Measurements from ENCODE around the gene ZNF710. TPM values are rescaled to one million over a fixed set of nuclear protein-coding genes. Genes with fewer than 3 reads are reported as not detected.

ZNF710 gene
- total RNA-seq, 1 donor: 13.0 TPM

- TF ChIP-seq, protein P1, sequence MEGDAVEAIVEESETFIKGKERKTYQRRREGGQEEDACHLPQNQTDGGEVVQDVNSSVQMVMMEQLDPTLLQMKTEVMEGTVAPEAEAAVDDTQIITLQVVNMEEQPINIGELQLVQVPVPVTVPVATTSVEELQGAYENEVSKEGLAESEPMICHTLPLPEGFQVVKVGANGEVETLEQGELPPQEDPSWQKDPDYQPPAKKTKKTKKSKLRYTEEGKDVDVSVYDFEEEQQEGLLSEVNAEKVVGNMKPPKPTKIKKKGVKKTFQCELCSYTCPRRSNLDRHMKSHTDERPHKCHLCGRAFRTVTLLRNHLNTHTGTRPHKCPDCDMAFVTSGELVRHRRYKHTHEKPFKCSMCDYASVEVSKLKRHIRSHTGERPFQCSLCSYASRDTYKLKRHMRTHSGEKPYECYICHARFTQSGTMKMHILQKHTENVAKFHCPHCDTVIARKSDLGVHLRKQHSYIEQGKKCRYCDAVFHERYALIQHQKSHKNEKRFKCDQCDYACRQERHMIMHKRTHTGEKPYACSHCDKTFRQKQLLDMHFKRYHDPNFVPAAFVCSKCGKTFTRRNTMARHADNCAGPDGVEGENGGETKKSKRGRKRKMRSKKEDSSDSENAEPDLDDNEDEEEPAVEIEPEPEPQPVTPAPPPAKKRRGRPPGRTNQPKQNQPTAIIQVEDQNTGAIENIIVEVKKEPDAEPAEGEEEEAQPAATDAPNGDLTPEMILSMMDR (IDR thresholded peaks at IDR 0.05; ENCODE audit: insufficient read depth, low read depth, low read length): no peak
- no peak for DNase-seq (ENCODE audit: low read depth)
These were observed 41.2 kb downstream of the ZNF710 start for GRCh38 chr15:90042356-90042755.

DNA sequence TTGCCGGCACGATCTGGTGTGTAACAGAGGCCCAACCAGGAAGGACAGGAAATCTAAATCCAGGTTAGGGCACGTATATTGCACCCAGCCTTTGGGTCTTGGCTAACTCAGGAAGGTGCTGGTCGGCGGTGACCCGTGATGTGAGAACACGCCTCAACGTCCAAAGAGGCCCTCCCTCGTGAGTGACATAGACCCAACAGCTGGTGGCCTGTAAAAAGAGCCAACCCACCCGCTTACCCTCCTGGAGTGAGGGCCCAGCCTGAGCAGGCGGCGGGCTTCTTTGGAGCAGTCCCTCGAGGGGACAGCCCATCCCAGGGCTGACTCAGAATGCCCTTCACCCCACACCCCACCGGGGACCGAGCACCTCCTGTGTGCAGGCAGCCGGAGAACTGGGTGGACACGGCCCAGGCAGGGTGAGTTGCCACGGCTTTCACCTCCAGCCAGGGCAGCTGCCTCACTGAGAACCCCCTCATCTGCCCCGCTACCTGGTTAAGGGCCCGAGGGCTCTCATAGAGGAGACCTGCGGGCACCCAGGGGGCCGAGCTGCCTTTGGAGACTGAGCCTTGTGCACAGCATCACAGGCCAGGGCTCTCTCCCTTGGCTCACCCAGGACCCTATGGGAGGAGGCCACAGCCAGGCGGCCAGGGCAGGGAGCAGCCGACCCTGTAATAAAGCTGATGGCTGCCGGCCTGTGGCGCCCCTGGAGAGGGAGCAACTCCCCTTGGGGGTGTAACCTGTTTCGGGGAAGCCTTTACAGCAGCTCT, 41.8 kb downstream of the ZNF710 start:
- TF ChIP-seq, protein P1 (IDR thresholded peaks at IDR 0.05; ENCODE audit: insufficient read depth, low read depth, low read length): no peak
- DNase-seq (ENCODE audit: low read depth): no peak
- H3K4me3 ChIP-seq (ENCODE audit: low read depth, low read length): no peak overlapping the region

More at GRCh38 chr15:90042356-90042755, 41.2 kb downstream of the ZNF710 start:
- H3K4me3 ChIP-seq (ENCODE audit: low read depth, low read length): no peak overlapping the region

DNA sequence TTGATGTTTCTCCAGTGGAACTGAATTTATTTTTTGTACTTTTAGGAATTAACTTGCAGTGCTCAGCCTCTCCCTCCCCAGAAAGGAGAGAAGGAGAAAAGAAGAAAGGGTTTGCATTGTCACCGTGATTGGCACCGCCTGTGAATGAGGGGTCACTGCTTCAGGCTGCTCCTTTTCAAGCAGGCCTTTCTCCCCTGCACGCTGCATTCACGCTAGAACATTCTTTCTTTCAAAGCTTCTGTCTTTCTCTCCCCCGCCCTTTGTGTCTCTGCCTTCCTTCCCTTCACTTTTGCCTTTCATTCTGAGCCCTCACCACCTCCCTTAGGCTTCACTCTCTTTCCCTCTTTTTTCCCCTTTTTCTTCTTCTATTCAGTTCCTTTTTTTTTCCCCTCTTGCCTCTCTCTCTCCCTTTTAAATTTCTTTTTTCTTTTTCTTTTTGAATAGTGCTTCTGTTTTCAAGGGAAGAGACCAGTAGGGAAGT, 42.4 kb downstream of the ZNF710 start:
- TF ChIP-seq, protein P1 (IDR thresholded peaks at IDR 0.05; ENCODE audit: insufficient read depth, low read depth, low read length): no peak
- no peak overlapping the region for H3K4me3 ChIP-seq (ENCODE audit: low read depth, low read length)
- DNase-seq (ENCODE audit: low read depth): no peak

DNA sequence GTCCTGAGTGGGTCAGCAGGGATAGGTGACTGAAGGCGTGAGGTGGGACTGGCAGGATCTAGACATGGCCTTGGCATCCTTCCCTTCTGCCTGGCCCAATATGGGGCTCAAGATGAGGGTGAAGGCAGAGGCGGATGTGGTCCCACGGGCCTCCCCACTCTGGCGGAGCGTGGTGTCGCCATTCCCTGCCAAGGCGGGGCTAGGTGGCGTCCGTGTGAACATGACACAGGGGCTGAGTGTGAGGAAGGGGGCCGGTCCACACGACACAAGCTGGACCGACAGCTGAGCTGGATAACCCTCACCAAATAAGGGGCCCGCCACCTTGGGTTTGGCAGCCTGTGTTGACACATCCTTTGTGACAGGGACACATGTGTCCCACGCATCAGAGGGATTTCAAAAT, 43.1 kb downstream of the ZNF710 start:
- no peak for DNase-seq (ENCODE audit: low read depth)
- no peak overlapping the region for H3K4me3 ChIP-seq (ENCODE audit: low read depth, low read length)
- TF ChIP-seq, protein P1 (IDR thresholded peaks at IDR 0.05; ENCODE audit: insufficient read depth, low read depth, low read length): no peak

DNA sequence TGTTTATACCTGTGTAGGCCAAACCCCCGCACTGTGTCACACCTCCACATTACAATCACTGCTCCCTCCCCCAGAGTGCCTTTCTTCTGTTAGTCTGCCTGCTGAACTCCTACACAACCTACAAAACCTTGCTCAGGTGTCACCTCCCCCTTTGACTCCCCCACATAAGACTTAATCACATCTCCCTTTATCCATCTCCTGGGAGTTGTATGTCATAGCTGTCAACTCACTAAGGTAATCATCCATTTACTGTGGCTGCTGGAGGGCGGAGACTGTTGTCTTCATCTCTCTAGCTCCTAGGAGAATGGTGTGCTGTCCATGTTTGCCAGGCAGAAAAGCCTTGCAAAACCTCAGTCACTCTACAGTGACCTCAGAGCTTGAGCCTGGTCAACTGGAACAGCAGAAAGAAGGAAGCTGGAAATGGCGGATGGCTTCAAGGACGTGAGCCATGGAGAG, 43.8 kb downstream of the ZNF710 start:
- TF ChIP-seq, protein P1 (IDR thresholded peaks at IDR 0.05; ENCODE audit: insufficient read depth, low read depth, low read length): no peak
- H3K4me3 ChIP-seq (ENCODE audit: low read depth, low read length): no peak overlapping the region
- DNase-seq (ENCODE audit: low read depth): no peak

DNA sequence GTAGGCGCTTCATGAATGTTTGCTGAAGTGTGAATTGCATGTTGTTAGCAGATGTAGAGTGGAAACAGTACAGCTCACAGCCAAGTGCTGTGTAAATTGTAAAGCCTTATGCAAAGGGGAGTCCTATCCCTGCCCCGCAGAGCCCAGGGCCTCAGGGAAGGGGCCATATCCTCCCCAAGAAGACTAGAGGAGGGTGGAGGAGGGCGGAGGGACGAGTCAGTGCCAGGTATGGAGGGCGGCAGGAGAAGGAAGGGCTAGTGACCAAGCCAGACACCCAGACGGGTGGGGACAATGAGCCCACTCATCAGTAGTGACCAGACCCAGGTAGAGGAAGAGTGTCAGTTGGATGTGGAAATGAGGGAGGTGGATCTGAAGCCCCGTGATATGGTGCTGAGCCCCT, 45.2 kb downstream of the ZNF710 start:
- H3K4me3 ChIP-seq (ENCODE audit: low read depth, low read length): no peak overlapping the region
- no peak for DNase-seq (ENCODE audit: low read depth)
- TF ChIP-seq, protein P1 (IDR thresholded peaks at IDR 0.05; ENCODE audit: insufficient read depth, low read depth, low read length): no peak
